GM06990 (cell line): ENCODE data around the gene USP20.

Experiments used
- DNase-seq: peaks from one replicate; pipeline ENCODE4 v3.0.0-alpha.2; 2011; ENCODE audit not compliant: insufficient read length; ENCODE audit errors: extremely low read depth
- H3K27me3 ChIP-seq: replicated peaks from 2 replicates; pipeline ENCODE4 v1.6.0; 2011; ENCODE audit warnings: low read length; ENCODE audit not compliant: control insufficient read depth, insufficient read depth
- H3K36me3 ChIP-seq: 2 replicates; pipeline ENCODE4 v1.5.1; 2011; ENCODE audit warnings: low read length; ENCODE audit not compliant: control insufficient read depth, insufficient read depth
- H3K4me3 ChIP-seq: replicated peaks from 2 replicates; pipeline ENCODE4 v1.5.1; 2011; ENCODE audit warnings: low read depth, mild to moderate bottlenecking, control low read depth, low read length
- CTCF ChIP-seq: IDR thresholded peaks from 2 replicates; pipeline ENCODE4 v1.5.1; 2011; ENCODE audit warnings: low read length, control low read depth, mild to moderate bottlenecking, inconsistent platforms; ENCODE audit not compliant: insufficient read depth, poor library complexity, severe bottlenecking

Gene USP20

DNA sequence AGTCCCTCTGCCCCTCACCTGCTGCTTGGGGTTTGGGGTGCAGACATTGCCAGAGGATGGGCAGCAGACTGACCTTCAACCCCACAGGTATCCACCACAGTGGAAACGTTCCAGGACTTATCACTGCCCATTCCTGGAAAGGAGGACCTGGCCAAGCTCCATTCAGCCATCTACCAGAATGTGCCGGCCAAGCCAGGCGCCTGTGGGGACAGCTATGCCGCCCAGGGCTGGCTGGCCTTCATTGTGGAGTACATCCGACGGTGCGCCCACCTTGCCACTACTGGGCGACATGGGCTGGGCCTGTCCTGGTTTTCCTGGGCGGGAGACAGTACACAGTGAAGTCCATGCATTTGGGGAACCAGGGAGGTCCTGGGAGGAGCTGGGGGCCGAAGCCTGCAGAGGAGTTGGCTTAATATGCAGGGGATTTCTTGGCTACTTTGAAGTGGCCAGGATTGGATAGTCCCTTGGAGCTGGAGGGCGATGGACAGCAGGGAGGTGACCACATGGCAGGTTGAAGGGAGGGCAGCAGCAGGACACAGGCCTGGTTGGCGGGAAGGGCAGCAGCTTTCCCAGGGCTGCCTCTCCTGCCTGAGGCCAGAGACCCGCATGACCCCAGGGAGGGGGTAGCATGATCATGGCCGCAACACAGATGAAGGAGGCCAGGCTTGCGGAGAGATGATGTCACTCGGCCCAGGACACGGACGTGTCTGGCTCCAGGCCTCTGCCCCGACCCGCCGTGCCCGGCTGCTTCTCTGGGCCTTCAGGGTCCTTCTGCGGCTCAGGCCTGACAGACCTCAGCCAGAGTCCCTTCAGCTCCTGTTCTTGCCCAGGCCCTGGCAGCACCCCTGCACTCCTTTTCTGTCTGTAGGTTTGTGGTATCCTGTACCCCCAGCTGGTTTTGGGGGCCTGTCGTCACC, 34.6 kb downstream of the USP20 start:
- no peak for DNase-seq
- H3K27me3 ChIP-seq, result no peaks in the 10 kb centered on the region
- no peak overlapping the region for H3K4me3 ChIP-seq
- H3K36me3 ChIP-seq, result peaks cover 7% of the 10 kb centered on the region
- no peak for TF ChIP-seq CTCF

DNA sequence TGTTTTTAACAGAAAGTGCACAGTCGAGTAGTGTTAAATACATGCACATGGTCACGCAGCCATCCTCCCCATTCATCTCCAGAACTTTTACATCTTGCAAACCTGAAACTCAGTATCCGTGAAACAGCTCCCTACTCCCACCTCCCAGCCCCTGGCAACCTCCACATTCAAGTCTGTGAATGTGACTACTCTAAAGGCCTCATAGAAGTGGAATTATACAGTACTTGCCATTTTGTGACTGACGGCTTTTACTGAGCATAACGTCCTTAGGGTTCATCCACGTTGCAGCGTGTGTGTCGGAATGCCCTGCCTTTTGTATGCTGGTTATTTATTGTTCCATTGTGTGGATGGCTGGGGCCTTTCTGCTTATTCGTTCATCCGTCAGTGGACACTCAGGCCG, 35.8 kb downstream of the USP20 start:
- peaks cover 7% of the 10 kb centered on the region for H3K36me3 ChIP-seq
- H3K27me3 ChIP-seq, result no peaks in the 10 kb centered on the region
- TF ChIP-seq CTCF, result no peak
- no peak overlapping the region for H3K4me3 ChIP-seq
- DNase-seq, result no peak

DNA sequence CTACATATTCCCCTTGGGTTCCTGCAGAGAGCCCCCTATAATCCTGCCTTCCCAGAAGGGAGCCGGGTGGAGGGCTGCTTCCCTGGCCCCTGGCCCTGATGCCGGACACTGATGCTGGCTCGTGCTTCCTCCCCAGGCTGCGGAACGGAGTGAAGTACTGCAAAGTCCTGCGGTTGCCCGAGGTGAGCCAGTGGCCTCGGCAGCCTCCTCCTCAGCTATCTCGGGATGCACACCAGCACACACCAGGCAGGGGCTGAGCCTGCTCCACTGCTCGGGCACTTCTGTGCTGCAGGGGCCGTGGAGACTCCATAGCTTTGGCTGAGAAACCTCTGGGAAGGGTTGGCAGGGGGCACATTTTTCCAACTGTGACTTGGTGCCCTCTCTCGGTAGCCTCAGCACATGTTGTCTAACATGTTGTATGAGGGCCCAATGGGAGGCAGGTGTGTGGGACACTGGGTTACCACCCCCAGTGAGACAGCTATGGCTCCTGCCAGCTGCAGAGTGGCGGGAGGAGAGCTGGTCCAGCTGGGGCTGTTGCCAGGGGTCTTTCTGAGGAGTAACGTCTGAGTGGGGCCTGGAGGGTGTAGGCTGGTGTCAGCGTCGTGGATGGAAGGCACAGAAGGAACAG, 38.4 kb downstream of the USP20 start:
- H3K36me3 ChIP-seq, result peaks cover 9% of the 10 kb centered on the region
- no peak for DNase-seq
- no peak for TF ChIP-seq CTCF

DNA sequence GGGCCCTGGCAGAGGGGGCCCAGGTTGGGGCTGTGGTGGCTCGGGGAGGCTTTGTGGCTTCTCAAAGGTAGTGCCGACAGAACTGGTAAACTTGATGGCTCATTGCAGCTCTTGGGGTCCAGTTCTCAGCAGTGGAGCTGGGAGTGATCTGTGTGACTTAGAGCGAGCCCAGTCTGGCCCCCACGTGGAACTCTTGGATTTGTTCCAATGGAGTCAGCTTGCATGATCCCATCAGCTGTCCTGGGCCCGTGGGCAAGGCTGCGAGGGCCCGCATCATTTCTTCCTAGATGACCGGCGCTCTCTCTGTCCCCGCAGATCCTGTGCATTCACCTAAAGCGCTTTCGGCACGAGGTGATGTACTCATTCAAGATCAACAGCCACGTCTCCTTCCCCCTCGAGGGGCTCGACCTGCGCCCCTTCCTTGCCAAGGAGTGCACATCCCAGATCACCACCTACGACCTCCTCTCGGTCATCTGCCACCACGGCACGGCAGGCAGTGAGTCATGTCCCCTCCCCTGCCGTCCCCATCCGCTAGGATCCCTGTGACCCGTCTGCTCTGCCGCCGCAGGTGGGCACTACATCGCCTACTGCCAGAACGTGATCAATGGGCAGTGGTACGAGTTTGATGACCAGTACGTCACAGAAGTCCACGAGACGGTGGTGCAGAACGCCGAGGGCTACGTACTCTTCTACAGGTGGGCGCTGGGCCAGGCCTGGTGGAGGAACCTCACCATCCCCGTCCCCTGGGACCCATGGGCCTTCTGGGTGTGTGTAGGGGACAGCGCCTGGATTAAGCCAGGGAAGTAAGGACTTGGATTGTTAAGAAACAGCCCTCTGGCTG, 39.2 kb downstream of the USP20 start:
- H3K36me3 ChIP-seq, result peaks cover 10% of the 10 kb centered on the region
- H3K27me3 ChIP-seq, result no peaks in the 10 kb centered on the region
- no peak for DNase-seq
- no peak for TF ChIP-seq CTCF
- no peak overlapping the region for H3K4me3 ChIP-seq

More for the DNA sequence above, 38.4 kb downstream of the USP20 start:
- H3K27me3 ChIP-seq, result no peaks in the 10 kb centered on the region
- H3K4me3 ChIP-seq, result no peak overlapping the region

DNA sequence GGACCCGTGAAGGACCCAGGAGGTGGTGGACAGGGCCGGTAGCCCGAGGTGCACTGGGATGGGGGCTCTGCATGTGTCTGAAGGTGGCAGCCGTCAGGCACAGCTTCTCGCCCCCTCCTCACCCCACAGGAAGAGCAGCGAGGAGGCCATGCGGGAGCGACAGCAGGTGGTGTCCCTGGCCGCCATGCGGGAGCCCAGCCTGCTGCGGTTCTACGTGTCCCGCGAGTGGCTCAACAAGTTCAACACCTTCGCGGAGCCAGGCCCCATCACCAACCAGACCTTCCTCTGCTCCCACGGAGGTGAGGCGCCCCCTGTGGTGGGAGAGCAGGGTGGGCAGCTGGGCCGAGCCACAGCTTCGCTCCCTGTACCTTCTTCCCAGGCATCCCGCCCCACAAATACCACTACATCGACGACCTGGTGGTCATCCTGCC, 39.9 kb downstream of the USP20 start:
- TF ChIP-seq CTCF, result no peak
- no peak for DNase-seq
- no peaks in the 10 kb centered on the region for H3K27me3 ChIP-seq
- peaks cover 12% of the 10 kb centered on the region for H3K36me3 ChIP-seq
- no peak overlapping the region for H3K4me3 ChIP-seq
